K562 (cell line): ENCODE results near the gene IL36RN. TPM values are rescaled to one million over a fixed set of nuclear protein-coding genes. Genes with fewer than 3 reads are reported as not detected.
A peak's percentile ranks its signal among the peaks of the same experiment; 100 is the strongest.

ENCODE experiments used
- BHLHE40 ChIP-seq: IDR thresholded peaks from 2 replicates; pipeline ENCODE4 v1.6.1; 2011; ENCODE audit warnings: low read length, improper control_type of control experiment
- CBX1 ChIP-seq: sonication (generic); IDR thresholded peaks from 2 replicates; pipeline ENCODE4 v1.6.1; 2016; ENCODE audit warnings: antibody characterized with exemption, low read depth, mild to moderate bottlenecking
- ELF2 ChIP-seq: fragments of 250-450 bp; sonication (Bioruptor Pico); IDR thresholded peaks from 2 replicates; pipeline ENCODE4 v1.5.0; 2021; ENCODE audit warnings: mild to moderate bottlenecking
- ETS2 ChIP-seq: IDR thresholded peaks from 2 replicates; pipeline ENCODE4 v1.6.1; 2016; ENCODE audit warnings: borderline replicate concordance, missing genetic modification characterization, mild to moderate bottlenecking, moderate library complexity, missing compliant biosample characterization; ENCODE audit not compliant: poor library complexity, severe bottlenecking
- FOXA3 ChIP-seq, 2 experiments: fragments of 450-650 bp in 1 of 2; sonication (generic) in 1 of 2; formaldehyde crosslinking; IDR thresholded peaks in 1 of 2; conservative IDR thresholded peaks in 1 of 2; 2 replicates each; pipeline versions ENCODE4 v1.4.0 to v1.8.0; 2020 to 2022; ENCODE audit warnings: mild to moderate bottlenecking in 2 of 2, missing genetic modification reagents in 1 of 2
- IRF1 ChIP-seq: sonication (generic); formaldehyde crosslinking; IDR thresholded peaks from 2 replicates; pipeline ENCODE4 v1.8.0; 2022; ENCODE audit warnings: missing genetic modification reagents, mild to moderate bottlenecking, borderline replicate concordance
- KHSRP ChIP-seq: fragments of 450-650 bp; IDR thresholded peaks from 2 replicates; pipeline ENCODE4 v1.6.1; 2017
- MAFK ChIP-seq: IDR thresholded peaks from 2 replicates; pipeline ENCODE4 v1.6.1; 2011; ENCODE audit warnings: low read length, improper control_type of control experiment
- NCOA4 ChIP-seq: fragments of 450-650 bp; IDR thresholded peaks from 2 replicates; pipeline ENCODE4 v1.6.1; 2018; ENCODE audit warnings: mild to moderate bottlenecking; ENCODE audit not compliant: partially characterized antibody
- RNF219 ChIP-seq: fragments of 250-450 bp; sonication (Bioruptor Pico); IDR thresholded peaks from 2 replicates; pipeline ENCODE4 v1.5.0; 2022; ENCODE audit warnings: mild to moderate bottlenecking
- SOX6 ChIP-seq: fragments of 450-650 bp; IDR thresholded peaks from 2 replicates; pipeline ENCODE4 v1.6.1; 2014; ENCODE audit warnings: mild to moderate bottlenecking
- TBL1XR1 ChIP-seq, 2 experiments: IDR thresholded peaks; 2 replicates each; pipeline ENCODE4 v1.6.1; 2012; ENCODE audit warnings: improper control_type of control experiment in 2 of 2, low read length in 2 of 2, mild to moderate bottlenecking in 1 of 2
- TCF7 ChIP-seq: sonication (generic); IDR thresholded peaks from 2 replicates; pipeline ENCODE4 v1.6.1; 2016; ENCODE audit warnings: antibody characterized with exemption, borderline replicate concordance
- ZNF184 ChIP-seq: sonication (generic); formaldehyde crosslinking; IDR thresholded peaks from 2 replicates; pipeline ENCODE4 v1.5.0; 2020; ENCODE audit warnings: missing genetic modification reagents
- ZNF197 ChIP-seq: fragments of 200-800 bp; sonication (Bioruptor generic); IDR thresholded peaks from 2 replicates; pipeline ENCODE4 v1.6.1; 2016; ENCODE audit warnings: low read depth, missing genetic modification characterization, missing compliant biosample characterization
- ZNF696 ChIP-seq: fragments of 250-450 bp; sonication (Bioruptor Pico); conservative IDR thresholded peaks from 2 replicates; pipeline ENCODE4 v1.4.0; 2020; ENCODE audit warnings: mild to moderate bottlenecking, moderate library complexity
- polyA plus RNA-seq, 8 experiments: library from polyadenylated mRNA; depleted of rRNA in 4 of 8; stranded (reverse) in 5 of 8; unstranded in 3 of 8; fragments of >200 nt; fragmentation: Nextera tagmentation in 2 of 8; fragmentation: Illumina TruSeq in 1 of 8; extraction: Ambion mirVana in 2 of 8; extraction: Trizol in 1 of 8; gene quantifications; 2 replicates each; pipeline versions ENCODE4 v1.2.1 to v1.2.3, GENCODE V29; 2011 to 2014; ENCODE audit warnings: inconsistent platforms in 1 of 8, missing spikeins in 1 of 8
- total RNA-seq, 7 experiments: library from RNA; depleted of rRNA in 6 of 7; stranded (reverse); fragments of >200 nt in 6 of 7; fragmentation: Illumina TruSeq in 2 of 7; extraction: Trizol in 2 of 7; gene quantifications; 2 replicates each; pipeline versions ENCODE4 v1.2.1 to v1.2.3, GENCODE V29; 2011 to 2021; ENCODE audit warnings: low replicate concordance in 1 of 7
- TF ChIP-seq, protein P1 (sequence below): fragments of 150-350 bp; conservative IDR thresholded peaks from 2 replicates; pipeline ENCODE4 v1.6.1; 2014; ENCODE audit warnings: low read length
- TF ChIP-seq, protein P2 (sequence below): sonication (generic); formaldehyde crosslinking; IDR thresholded peaks from 2 replicates; pipeline ENCODE4 v1.8.0; 2023; ENCODE audit warnings: mild to moderate bottlenecking, missing genetic modification reagents

IL36RN gene
- total and polyA plus RNA-seq, 9 of the 15 experiments (the other 6 are each of a cell fraction or from before 2014, with no cell fraction given) = not detected

GRCh38 chr2:113012436-113013335, 46.3 kb upstream of the IL36RN start (continued):
- TF ChIP-seq, protein P1, sequence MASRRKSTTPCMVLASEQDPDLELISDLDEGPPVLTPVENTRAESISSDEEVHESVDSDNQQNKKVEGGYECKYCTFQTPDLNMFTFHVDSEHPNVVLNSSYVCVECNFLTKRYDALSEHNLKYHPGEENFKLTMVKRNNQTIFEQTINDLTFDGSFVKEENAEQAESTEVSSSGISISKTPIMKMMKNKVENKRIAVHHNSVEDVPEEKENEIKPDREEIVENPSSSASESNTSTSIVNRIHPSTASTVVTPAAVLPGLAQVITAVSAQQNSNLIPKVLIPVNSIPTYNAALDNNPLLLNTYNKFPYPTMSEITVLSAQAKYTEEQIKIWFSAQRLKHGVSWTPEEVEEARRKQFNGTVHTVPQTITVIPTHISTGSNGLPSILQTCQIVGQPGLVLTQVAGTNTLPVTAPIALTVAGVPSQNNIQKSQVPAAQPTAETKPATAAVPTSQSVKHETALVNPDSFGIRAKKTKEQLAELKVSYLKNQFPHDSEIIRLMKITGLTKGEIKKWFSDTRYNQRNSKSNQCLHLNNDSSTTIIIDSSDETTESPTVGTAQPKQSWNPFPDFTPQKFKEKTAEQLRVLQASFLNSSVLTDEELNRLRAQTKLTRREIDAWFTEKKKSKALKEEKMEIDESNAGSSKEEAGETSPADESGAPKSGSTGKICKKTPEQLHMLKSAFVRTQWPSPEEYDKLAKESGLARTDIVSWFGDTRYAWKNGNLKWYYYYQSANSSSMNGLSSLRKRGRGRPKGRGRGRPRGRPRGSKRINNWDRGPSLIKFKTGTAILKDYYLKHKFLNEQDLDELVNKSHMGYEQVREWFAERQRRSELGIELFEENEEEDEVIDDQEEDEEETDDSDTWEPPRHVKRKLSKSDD = no peak
- no peak for TF ChIP-seq ZNF184 (CRISPR knock-in tag)
- peak; percentile 86 to 100; a peak in 3 of 4 replicates for TF ChIP-seq TBL1XR1 (IDR thresholded peaks at IDR 0.05; ENCODE audit: low read length in 2 of 2)
- TF ChIP-seq, protein P2, sequence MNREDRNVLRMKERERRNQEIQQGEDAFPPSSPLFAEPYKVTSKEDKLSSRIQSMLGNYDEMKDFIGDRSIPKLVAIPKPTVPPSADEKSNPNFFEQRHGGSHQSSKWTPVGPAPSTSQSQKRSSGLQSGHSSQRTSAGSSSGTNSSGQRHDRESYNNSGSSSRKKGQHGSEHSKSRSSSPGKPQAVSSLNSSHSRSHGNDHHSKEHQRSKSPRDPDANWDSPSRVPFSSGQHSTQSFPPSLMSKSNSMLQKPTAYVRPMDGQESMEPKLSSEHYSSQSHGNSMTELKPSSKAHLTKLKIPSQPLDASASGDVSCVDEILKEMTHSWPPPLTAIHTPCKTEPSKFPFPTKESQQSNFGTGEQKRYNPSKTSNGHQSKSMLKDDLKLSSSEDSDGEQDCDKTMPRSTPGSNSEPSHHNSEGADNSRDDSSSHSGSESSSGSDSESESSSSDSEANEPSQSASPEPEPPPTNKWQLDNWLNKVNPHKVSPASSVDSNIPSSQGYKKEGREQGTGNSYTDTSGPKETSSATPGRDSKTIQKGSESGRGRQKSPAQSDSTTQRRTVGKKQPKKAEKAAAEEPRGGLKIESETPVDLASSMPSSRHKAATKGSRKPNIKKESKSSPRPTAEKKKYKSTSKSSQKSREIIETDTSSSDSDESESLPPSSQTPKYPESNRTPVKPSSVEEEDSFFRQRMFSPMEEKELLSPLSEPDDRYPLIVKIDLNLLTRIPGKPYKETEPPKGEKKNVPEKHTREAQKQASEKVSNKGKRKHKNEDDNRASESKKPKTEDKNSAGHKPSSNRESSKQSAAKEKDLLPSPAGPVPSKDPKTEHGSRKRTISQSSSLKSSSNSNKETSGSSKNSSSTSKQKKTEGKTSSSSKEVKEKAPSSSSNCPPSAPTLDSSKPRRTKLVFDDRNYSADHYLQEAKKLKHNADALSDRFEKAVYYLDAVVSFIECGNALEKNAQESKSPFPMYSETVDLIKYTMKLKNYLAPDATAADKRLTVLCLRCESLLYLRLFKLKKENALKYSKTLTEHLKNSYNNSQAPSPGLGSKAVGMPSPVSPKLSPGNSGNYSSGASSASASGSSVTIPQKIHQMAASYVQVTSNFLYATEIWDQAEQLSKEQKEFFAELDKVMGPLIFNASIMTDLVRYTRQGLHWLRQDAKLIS (CRISPR knock-in tag) = no peak
- no peak for TF ChIP-seq KHSRP
- TF ChIP-seq MAFK = peak; percentile 96
- no peak for TF ChIP-seq ETS2 (tag)
- TF ChIP-seq BHLHE40 = peak; percentile 63
- TF ChIP-seq ZNF696 = no peak
- no peak for TF ChIP-seq NCOA4
- no peak for TF ChIP-seq RNF219 (CRISPR knock-in tag)
- no peak for TF ChIP-seq IRF1 (CRISPR knock-in tag)
- TF ChIP-seq ELF2 (CRISPR knock-in tag) = no peak
- peak; percentile 57; the same call in 1 of the 2 replicates for TF ChIP-seq TCF7
- peak; percentile 89 for TF ChIP-seq SOX6
- peak; percentile 100 for TF ChIP-seq FOXA3 (CRISPR knock-in tag; conservative IDR thresholded peaks at IDR 0.05 in 1 of 2, IDR thresholded peaks at IDR 0.05 in 1 of 2)
- 0 out of 2 replicates have a peak, but pooled peaks have one; percentile 42 for TF ChIP-seq ZNF197
- peak; percentile 75; the same call in 1 of the 2 replicates for TF ChIP-seq CBX1
